ENCODE results near the gene LDLRAP1. TPM values are rescaled to one million over a fixed set of nuclear protein-coding genes. Genes with fewer than 3 reads are reported as not detected.

LDLRAP1 gene
- total and polyA plus RNA-seq, 4 donors, result 17.5 to 34.7 (median 29.8) TPM

GRCh38 chr1:25522031-25522655 lies 21.3 kb upstream of the LDLRAP1 start:
- 78 to 82% methylated on average over 5 of the region's 5 CpGs for WGBS, 2 donors
- Histone ChIP-seq H3K27me3 (ENCODE audit: control insufficient read depth in 1 of 2, insufficient read depth in 2 of 2, low read length in 1 of 2) (no peaks in the 10 kb centered on the region), H3K4me1 (ENCODE audit: control insufficient read depth in 1 of 2, insufficient read depth in 2 of 2, low read length in 2 of 2) (no peaks in the 10 kb centered on the region), H3K9me3 (ENCODE audit: control insufficient read depth, low read length) (no peaks in the 10 kb centered on the region), H3K36me3 (ENCODE audit: control insufficient read depth in 1 of 2, insufficient read depth in 2 of 2, low read length in 1 of 2) (no peaks in the 10 kb centered on the region), H3K27ac (ENCODE audit: low read depth in 1 of 2, low read length in 2 of 2) (no peak overlapping the region), H3K4me3 (ENCODE audit: low read length in 2 of 2) (no peak overlapping the region)
- intact Hi-C loops (cut with DNase I), result loop anchor here in 1 of 2 donors (5.0 kb wide), 1 partner anchor 120 kb away; no protein-coding TSS in a partner anchor
- ATAC-seq (ENCODE audit: low FRiP score), result no peak
- DNase-seq, result peak in 1 of 2 donors; percentile 31

- WGBS, 2 donors, result 67 to 84% methylated on average over 10 of the region's 10 CpGs
- Histone ChIP-seq H3K4me1 (ENCODE audit: control insufficient read depth in 1 of 2, insufficient read depth in 2 of 2, low read length in 2 of 2) (no peaks in the 10 kb centered on the region), H3K9me3 (ENCODE audit: control insufficient read depth, low read length) (no peaks in the 10 kb centered on the region), H3K36me3 (ENCODE audit: control insufficient read depth in 1 of 2, insufficient read depth in 2 of 2, low read length in 1 of 2) (no peaks in the 10 kb centered on the region), H3K4me3 (ENCODE audit: low read length in 2 of 2) (no peak overlapping the region), H3K27ac (ENCODE audit: low read depth in 1 of 2, low read length in 2 of 2) (no peak overlapping the region), H3K27me3 (ENCODE audit: control insufficient read depth in 1 of 2, insufficient read depth in 2 of 2, low read length in 1 of 2) (no peaks in the 10 kb centered on the region)
- intact Hi-C loops (cut with DNase I), result loop anchor here in 1 of 2 donors (5.0 kb wide), 1 partner anchor 121 kb away; no protein-coding TSS in a partner anchor
- ATAC-seq (ENCODE audit: low FRiP score) (no peak), DNase-seq (no peak)
Measured at GRCh38 chr1:25523542-25523941, 19.9 kb upstream of the LDLRAP1 start.

- ATAC-seq (ENCODE audit: low FRiP score), result no peak
- no peaks in the 10 kb centered on the region for H3K9me3 ChIP-seq (ENCODE audit: control insufficient read depth, low read length)
- no peak for DNase-seq
- H3K4me1 ChIP-seq (ENCODE audit: control insufficient read depth in 1 of 2, insufficient read depth in 2 of 2, low read length in 2 of 2), result no peaks in the 10 kb centered on the region
- no peak overlapping the region for H3K4me3 ChIP-seq (ENCODE audit: low read length in 2 of 2)
- H3K27ac ChIP-seq (ENCODE audit: low read depth in 1 of 2, low read length in 2 of 2), result no peak overlapping the region
- no peaks in the 10 kb centered on the region for H3K36me3 ChIP-seq (ENCODE audit: control insufficient read depth in 1 of 2, insufficient read depth in 2 of 2, low read length in 1 of 2)
- intact Hi-C loops (cut with DNase I), result loop anchor here in 1 of 2 donors (5.0 kb wide), 1 partner anchor 122 kb away; no protein-coding TSS in a partner anchor
- WGBS, 2 donors, result 66 to 69% methylated on average over 15 of the region's 15 CpGs
- H3K27me3 ChIP-seq (ENCODE audit: control insufficient read depth in 1 of 2, insufficient read depth in 2 of 2, low read length in 1 of 2), result no peaks in the 10 kb centered on the region
Measured at GRCh38 chr1:25524568-25525360, 18.6 kb upstream of the LDLRAP1 start.

GRCh38 chr1:25525361-25525688 lies 18.1 kb upstream of the LDLRAP1 start:
- intact Hi-C loops (cut with DNase I), result no loop called here
- Histone ChIP-seq H3K4me3 (ENCODE audit: low read length in 2 of 2) (no peak overlapping the region), H3K27me3 (ENCODE audit: control insufficient read depth in 1 of 2, insufficient read depth in 2 of 2, low read length in 1 of 2) (no peaks in the 10 kb centered on the region), H3K27ac (ENCODE audit: low read depth in 1 of 2, low read length in 2 of 2) (no peak overlapping the region), H3K36me3 (ENCODE audit: control insufficient read depth in 1 of 2, insufficient read depth in 2 of 2, low read length in 1 of 2) (no peaks in the 10 kb centered on the region), H3K9me3 (ENCODE audit: control insufficient read depth, low read length) (no peaks in the 10 kb centered on the region), H3K4me1 (ENCODE audit: control insufficient read depth in 1 of 2, insufficient read depth in 2 of 2, low read length in 2 of 2) (no peaks in the 10 kb centered on the region)
- DNase-seq (no peak), ATAC-seq (ENCODE audit: low FRiP score) (no peak)
- WGBS, 2 donors, result 95 to 96% methylated on average over 4 of the region's 4 CpGs

- H3K4me3 ChIP-seq (ENCODE audit: low read length in 2 of 2), result no peak overlapping the region
- no peaks in the 10 kb centered on the region for H3K9me3 ChIP-seq (ENCODE audit: control insufficient read depth, low read length)
- no peak overlapping the region for H3K27ac ChIP-seq (ENCODE audit: low read depth in 1 of 2, low read length in 2 of 2)
- no peaks in the 10 kb centered on the region for H3K27me3 ChIP-seq (ENCODE audit: control insufficient read depth in 1 of 2, insufficient read depth in 2 of 2, low read length in 1 of 2)
- DNase-seq (no peak), ATAC-seq (ENCODE audit: low FRiP score) (no peak)
- H3K36me3 ChIP-seq (ENCODE audit: control insufficient read depth in 1 of 2, insufficient read depth in 2 of 2, low read length in 1 of 2), result no peaks in the 10 kb centered on the region
- H3K4me1 ChIP-seq (ENCODE audit: control insufficient read depth in 1 of 2, insufficient read depth in 2 of 2, low read length in 2 of 2), result no peaks in the 10 kb centered on the region
- intact Hi-C loops (cut with DNase I), result no loop called here
- WGBS, 2 donors, result 77 to 80% methylated on average over 2 of the region's 2 CpGs
Measured at GRCh38 chr1:25526753-25527152, 16.7 kb upstream of the LDLRAP1 start.

GRCh38 chr1:25527226-25527846 lies 16.1 kb upstream of the LDLRAP1 start:
- Histone ChIP-seq H3K36me3 (ENCODE audit: control insufficient read depth in 1 of 2, insufficient read depth in 2 of 2, low read length in 1 of 2) (no peaks in the 10 kb centered on the region), H3K4me3 (ENCODE audit: low read length in 2 of 2) (no peak overlapping the region), H3K9me3 (ENCODE audit: control insufficient read depth, low read length) (no peaks in the 10 kb centered on the region), H3K27me3 (ENCODE audit: control insufficient read depth in 1 of 2, insufficient read depth in 2 of 2, low read length in 1 of 2) (no peaks in the 10 kb centered on the region), H3K27ac (ENCODE audit: low read depth in 1 of 2, low read length in 2 of 2) (no peak overlapping the region), H3K4me1 (ENCODE audit: control insufficient read depth in 1 of 2, insufficient read depth in 2 of 2, low read length in 2 of 2) (no peaks in the 10 kb centered on the region)
- no peak for DNase-seq
- intact Hi-C loops (cut with DNase I), result no loop called here
- ATAC-seq (ENCODE audit: low FRiP score), result no peak
- WGBS, 2 donors, result 36 to 41% methylated on average over 12 of the region's 12 CpGs

- intact Hi-C loops (cut with DNase I), result no loop called here
- H3K27me3 ChIP-seq (ENCODE audit: control insufficient read depth in 1 of 2, insufficient read depth in 2 of 2, low read length in 1 of 2), result no peaks in the 10 kb centered on the region
- 93 to 95% methylated on average over 21 of the region's 21 CpGs for WGBS, 2 donors
- no peaks in the 10 kb centered on the region for H3K9me3 ChIP-seq (ENCODE audit: control insufficient read depth, low read length)
- DNase-seq (no peak), ATAC-seq (ENCODE audit: low FRiP score) (no peak)
- H3K4me3 ChIP-seq (ENCODE audit: low read length in 2 of 2), result no peak overlapping the region
- no peak overlapping the region for H3K27ac ChIP-seq (ENCODE audit: low read depth in 1 of 2, low read length in 2 of 2)
- no peaks in the 10 kb centered on the region for H3K4me1 ChIP-seq (ENCODE audit: control insufficient read depth in 1 of 2, insufficient read depth in 2 of 2, low read length in 2 of 2)
- H3K36me3 ChIP-seq (ENCODE audit: control insufficient read depth in 1 of 2, insufficient read depth in 2 of 2, low read length in 1 of 2), result no peaks in the 10 kb centered on the region
Measured at GRCh38 chr1:25527946-25528595, 15.3 kb upstream of the LDLRAP1 start.

- ATAC-seq (ENCODE audit: low FRiP score), result no peak
- H3K4me3 ChIP-seq (ENCODE audit: low read length in 2 of 2), result no peak overlapping the region
- intact Hi-C loops (cut with DNase I), result no loop called here
- WGBS, 2 donors, result 88 to 93% methylated on average over 7 of the region's 7 CpGs
- H3K4me1 ChIP-seq (ENCODE audit: control insufficient read depth in 1 of 2, insufficient read depth in 2 of 2, low read length in 2 of 2), result no peaks in the 10 kb centered on the region
- no peaks in the 10 kb centered on the region for H3K9me3 ChIP-seq (ENCODE audit: control insufficient read depth, low read length)
- no peaks in the 10 kb centered on the region for H3K27me3 ChIP-seq (ENCODE audit: control insufficient read depth in 1 of 2, insufficient read depth in 2 of 2, low read length in 1 of 2)
- H3K36me3 ChIP-seq (ENCODE audit: control insufficient read depth in 1 of 2, insufficient read depth in 2 of 2, low read length in 1 of 2), result no peaks in the 10 kb centered on the region
- no peak for DNase-seq
- H3K27ac ChIP-seq (ENCODE audit: low read depth in 1 of 2, low read length in 2 of 2), result no peak overlapping the region
Measured at GRCh38 chr1:25528881-25529517, 14.4 kb upstream of the LDLRAP1 start.

Measured in aorta (tissue), 5 donors.